Thoracic aorta (tissue), 2 donors: ENCODE measurements around the gene HAUS7. TPM values are rescaled to one million over a fixed set of nuclear protein-coding genes. Genes with fewer than 3 reads are reported as not detected.

Experiments used
- ATAC-seq: fragments of 150-250 bp; one replicate; pipeline ENCODE4 v1.8.0; 2017; ENCODE audit warnings: low read depth; ENCODE audit not compliant: insufficient number of reproducible peaks, low FRiP score
- DNase-seq: peaks from one replicate; pipeline ENCODE4 v3.0.0-alpha.2; 2020; ENCODE audit warnings: low spot score
- H3K27ac ChIP-seq, 2 donors: fragments of 200-600 bp; sonication (generic); 1 replicate in 1 of 2; 2 replicates in 1 of 2; pipeline ENCODE4 v1.5.1; 2016; ENCODE audit warnings: mild to moderate bottlenecking in 2 of 2, moderate library complexity in 2 of 2
- H3K27me3 ChIP-seq: fragments of 200-600 bp; sonication (generic); replicated peaks from 2 replicates; pipeline ENCODE4 v1.6.0; 2016; ENCODE audit warnings: mild to moderate bottlenecking; ENCODE audit not compliant: insufficient read depth
- H3K36me3 ChIP-seq: fragments of 200-600 bp; sonication (generic); one replicate; pipeline ENCODE4 v1.5.1; 2016
- H3K4me1 ChIP-seq, 2 donors: fragments of 200-600 bp; sonication (generic); 1 replicate in 1 of 2; 2 replicates in 1 of 2; pipeline versions ENCODE4 v1.5.1 to v1.6.0; 2016; ENCODE audit warnings: low read depth in 2 of 2, mild to moderate bottlenecking in 1 of 2; ENCODE audit not compliant: control insufficient read depth in 1 of 2
- H3K4me3 ChIP-seq: fragments of 200-600 bp; sonication (generic); 2 replicates; pipeline ENCODE4 v1.5.1; 2016; ENCODE audit warnings: mild to moderate bottlenecking
- H3K9me3 ChIP-seq: fragments of 200-600 bp; sonication (generic); 2 replicates; pipeline ENCODE4 v1.5.1; 2016
- CTCF ChIP-seq: fragments of 200-600 bp; sonication (generic); IDR thresholded peaks from one replicate; pipeline ENCODE4 v1.5.1; 2019; ENCODE audit warnings: antibody characterized with exemption
- total RNA-seq, 2 donors: library from RNA; depleted of rRNA; stranded (reverse); fragments of >200 nt; gene quantifications; one replicate each; pipeline versions ENCODE4 v1.1.0 to v1.2.3, GENCODE V29; 2016

The HAUS7 gene
- total RNA-seq, 2 donors from 2014 or later, result 111 TPM

- no peaks in the 10 kb centered on the region for H3K36me3 ChIP-seq
- DNase-seq (no peak), ATAC-seq (no peak)
- TF ChIP-seq CTCF, result no peak
- H3K27ac ChIP-seq, result peak overlapping the region in 1 of 2 donors; percentile 26
- H3K27me3 ChIP-seq, result no peaks in the 10 kb centered on the region
- H3K4me1 ChIP-seq, result peaks cover 0 to 34% of the 10 kb centered on the region in 2 donors
- H3K9me3 ChIP-seq, result no peaks in the 10 kb centered on the region
- H3K4me3 ChIP-seq, result no peak overlapping the region
Observed at GRCh38 chrX:153511784-153512500, 41.6 kb upstream of the HAUS7 start.

- DNase-seq, result no peak
- Histone ChIP-seq H3K27me3 (no peaks in the 10 kb centered on the region), H3K27ac (peak overlapping the region in 1 of 2 donors; percentile 38), H3K4me3 (no peak overlapping the region), H3K9me3 (no peaks in the 10 kb centered on the region), H3K36me3 (no peaks in the 10 kb centered on the region), H3K4me1 (peaks cover 0 to 34% of the 10 kb centered on the region in 2 donors)
- no peak for ATAC-seq
- TF ChIP-seq CTCF, result no peak
Observed at GRCh38 chrX:153510383-153510782, 40.0 kb upstream of the HAUS7 start.

- peak overlapping the region; percentile 28 to 38 for H3K27ac ChIP-seq
- H3K4me1 ChIP-seq, result peaks cover 0 to 34% of the 10 kb centered on the region in 2 donors
- no peak for DNase-seq
- H3K36me3 ChIP-seq, result peaks cover 2% of the 10 kb centered on the region
- no peaks in the 10 kb centered on the region for H3K27me3 ChIP-seq
- no peak overlapping the region for H3K4me3 ChIP-seq
- ATAC-seq, result no peak
- TF ChIP-seq CTCF, result no peak
- no peaks in the 10 kb centered on the region for H3K9me3 ChIP-seq
Observed at GRCh38 chrX:153509592-153509991, 39.2 kb upstream of the HAUS7 start.

GRCh38 chrX:153507484-153508178 lies 37.3 kb upstream of the HAUS7 start:
- H3K9me3 ChIP-seq, result no peaks in the 10 kb centered on the region

More at GRCh38 chrX:153507484-153508178, 37.3 kb upstream of the HAUS7 start:
- Histone ChIP-seq H3K4me1 (peaks cover 0 to 44% of the 10 kb centered on the region in 2 donors), H3K27me3 (no peaks in the 10 kb centered on the region), H3K4me3 (no peak overlapping the region), H3K36me3 (peaks cover 5% of the 10 kb centered on the region), H3K27ac (no peak overlapping the region)
- ATAC-seq (no peak), DNase-seq (peak; percentile 45)
- peak; percentile 81 for TF ChIP-seq CTCF
